GM19463 (cell line): ENCODE measurements around the gene LMF1.
"Not testable (repeated sequence)": the region's sequence is repeated elsewhere in the genome, so short reads cannot be mapped to it uniquely, and the experiment has no call there.

Source experiments
- ATAC-seq: cut with Tn5 transposase; IDR thresholded peaks from one replicate; pipeline ENCODE4 v1.9.1; 2021; ENCODE audit warnings: mild to moderate bottlenecking, moderate library complexity; ENCODE audit not compliant: unreplicated experiment

The LMF1 gene

GRCh38 chr16:973366-973765 is 2.6 kb upstream of the LMF1 start:
- ATAC-seq = no peak

- no peak for ATAC-seq
These were observed 1.7 kb upstream of the LMF1 start for GRCh38 chr16:972316-973002.

GRCh38 chr16:971981-972315 is 1.2 kb upstream of the LMF1 start:
- ATAC-seq = no peak

GRCh38 chr16:971582-971905 is 760 bp upstream of the LMF1 start:
- no peak for ATAC-seq

GRCh38 chr16:970386-970765 is 408 bp downstream of the LMF1 start:
- peak; percentile 17 for ATAC-seq

GRCh38 chr16:969508-970385 is 1.0 kb downstream of the LMF1 start:
- no peak for ATAC-seq

- ATAC-seq = no peak
These were observed 2.2 kb downstream of the LMF1 start for GRCh38 chr16:968620-969019.

GRCh38 chr16:967546-968295 is 3.1 kb downstream of the LMF1 start:
- ATAC-seq = no peak

GRCh38 chr16:967077-967541 is 3.7 kb downstream of the LMF1 start:
- no peak for ATAC-seq

GRCh38 chr16:966505-966904 is 4.3 kb downstream of the LMF1 start:
- no peak for ATAC-seq

- no peak for ATAC-seq
These were observed 4.7 kb downstream of the LMF1 start for GRCh38 chr16:966035-966434.

- no peak for ATAC-seq
These were observed 5.3 kb downstream of the LMF1 start for GRCh38 chr16:965487-965886.

GRCh38 chr16:965036-965395 is 5.8 kb downstream of the LMF1 start:
- no peak for ATAC-seq

GRCh38 chr16:964356-965035 is 6.3 kb downstream of the LMF1 start:
- ATAC-seq = no peak

GRCh38 chr16:963913-964312 is 6.9 kb downstream of the LMF1 start:
- ATAC-seq = no peak

GRCh38 chr16:962901-963814 is 7.6 kb downstream of the LMF1 start:
- ATAC-seq = no peak

GRCh38 chr16:962366-962765 is 8.4 kb downstream of the LMF1 start:
- no peak for ATAC-seq

GRCh38 chr16:959232-960040 is 11.3 kb downstream of the LMF1 start:
- ATAC-seq = no peak

- not testable (repeated sequence) for ATAC-seq
These were observed 15.0 kb downstream of the LMF1 start for GRCh38 chr16:955766-956165.
